ENCODE results near the gene EXOC3.
"Not testable (repeated sequence)": the region's sequence is repeated elsewhere in the genome, so short reads cannot be mapped to it uniquely, and the experiment has no call there.

Gene EXOC3

GRCh38 chr5:504326-505154 lies 61.6 kb downstream of the EXOC3 start:
- no peak for DNase-seq (ENCODE audit: low read depth)

- no peak for DNase-seq (ENCODE audit: low read depth)
Measured at GRCh38 chr5:505951-506525, 63.1 kb downstream of the EXOC3 start.

DNA sequence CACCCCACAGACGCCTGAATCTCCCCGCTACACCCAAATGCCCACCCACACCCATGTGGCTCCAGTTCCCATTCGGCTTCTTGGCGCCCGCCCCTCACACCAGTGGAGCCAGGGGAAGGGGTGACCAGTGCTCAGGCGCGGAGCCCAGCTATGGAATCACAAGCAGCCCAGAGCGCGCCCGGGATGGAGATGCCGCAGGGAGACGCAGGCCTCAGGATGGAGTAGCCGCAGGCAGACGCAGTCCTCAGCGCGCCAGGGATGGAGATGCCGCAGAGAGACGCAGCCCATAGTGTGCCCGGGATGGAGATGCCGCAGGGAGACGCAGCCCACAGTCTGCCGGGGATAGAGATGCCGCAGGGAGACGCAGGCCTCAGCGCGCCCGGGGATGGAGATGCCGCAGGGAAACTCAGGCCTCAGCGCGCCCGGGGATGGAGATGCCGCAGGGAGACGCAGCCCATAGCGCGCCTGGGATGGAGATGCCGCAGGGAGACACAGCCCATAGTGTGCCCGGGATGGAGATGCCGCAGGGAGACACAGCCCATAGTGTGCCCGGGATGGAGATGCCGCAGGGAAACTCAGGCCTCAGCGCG lies 65.1 kb downstream of the EXOC3 start:
- DNase-seq (ENCODE audit: low read depth): not testable (repeated sequence)

DNA sequence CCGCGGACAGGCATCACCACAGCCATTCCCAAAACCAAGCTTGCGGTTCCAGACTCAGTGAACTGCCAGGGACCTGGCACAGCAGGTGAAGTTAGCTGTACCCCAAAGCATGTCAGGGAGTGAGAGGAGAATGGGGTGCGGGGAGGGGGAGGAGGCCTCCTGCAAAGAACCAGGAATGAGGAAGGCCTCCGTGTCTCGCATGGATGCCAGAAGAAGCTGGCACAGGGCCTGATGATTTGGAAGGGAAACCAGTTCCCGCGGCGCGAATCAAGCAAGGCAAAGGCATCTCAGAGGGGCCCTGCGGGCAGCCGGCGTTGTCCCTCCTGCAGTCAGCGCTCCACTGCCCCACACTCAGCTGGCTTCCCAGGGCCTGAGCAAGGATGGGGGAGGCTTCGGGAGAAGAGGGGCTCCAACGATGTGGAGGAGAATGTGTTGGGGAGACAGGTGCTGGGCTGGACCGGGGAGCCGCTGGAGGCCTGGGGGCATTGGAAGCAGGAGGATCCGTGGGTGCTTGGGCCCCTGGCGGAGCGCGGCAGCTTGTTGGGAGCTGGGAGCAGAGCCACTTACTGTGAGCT lies 66.7 kb downstream of the EXOC3 start:
- no peak for DNase-seq (ENCODE audit: low read depth)

DNA sequence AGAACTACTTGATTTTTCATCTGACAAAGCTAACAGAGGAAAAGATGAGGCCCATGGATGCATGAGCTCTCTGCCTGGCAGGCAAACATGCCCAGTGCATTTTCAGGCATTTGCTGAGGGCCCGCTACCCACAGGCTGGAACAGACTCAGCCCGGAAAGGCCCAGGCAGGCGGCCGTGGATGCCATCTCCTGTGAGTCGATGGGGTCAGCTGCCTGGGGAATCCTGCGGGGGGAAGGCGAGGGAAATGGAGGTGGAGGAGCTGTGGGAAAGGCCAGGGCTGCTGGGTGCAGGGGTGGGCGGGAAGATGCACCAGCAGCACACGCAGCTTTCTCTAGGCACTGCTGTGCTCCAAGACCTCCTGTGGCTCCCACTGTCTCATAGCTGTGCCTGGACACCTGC lies 67.5 kb downstream of the EXOC3 start:
- DNase-seq (ENCODE audit: low read depth): no peak

GRCh38 chr5:511476-511875 lies 68.5 kb downstream of the EXOC3 start:
- DNase-seq (ENCODE audit: low read depth): no peak

DNA sequence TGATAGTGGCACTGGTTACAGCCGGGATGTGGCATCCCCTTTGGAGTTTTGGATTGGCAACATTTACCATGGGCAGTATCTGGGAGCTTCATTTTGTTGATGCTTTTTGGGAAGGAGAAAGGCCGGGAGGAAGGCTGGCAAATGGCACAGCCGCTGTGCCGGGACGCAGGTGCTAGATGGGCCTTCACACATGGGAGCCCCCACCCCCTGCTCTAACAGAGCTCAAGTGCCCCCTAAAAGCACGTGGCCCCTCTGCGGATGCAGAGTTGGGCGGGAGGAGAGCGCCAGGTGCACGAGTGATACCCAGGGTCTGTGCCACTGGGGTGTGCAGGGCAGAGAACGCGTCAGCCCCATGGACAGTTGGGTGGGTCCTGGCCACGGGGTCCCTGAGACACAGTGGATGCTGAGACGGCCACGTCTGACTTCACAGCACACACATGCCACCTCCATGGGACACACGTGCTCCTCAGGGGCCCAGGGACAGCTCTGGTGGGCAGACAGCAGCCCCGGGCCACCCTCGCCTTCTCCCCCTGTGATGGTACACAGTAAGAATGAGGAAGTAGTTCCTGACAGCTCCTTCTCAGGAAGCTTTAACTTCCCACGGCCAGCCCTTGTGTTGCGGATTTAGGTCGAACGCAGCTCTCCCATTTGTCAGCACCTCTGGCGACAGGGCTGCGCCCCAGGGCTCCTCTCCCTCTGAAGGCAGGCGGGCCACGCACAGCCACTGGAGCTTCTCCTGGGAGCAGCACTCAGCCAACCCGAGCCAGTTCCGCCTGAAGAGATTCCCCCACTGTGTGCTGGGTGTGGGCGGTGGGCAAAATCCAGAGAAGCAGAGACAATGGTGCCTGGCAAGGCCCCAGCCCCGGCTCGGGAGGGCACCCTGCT lies 70.5 kb downstream of the EXOC3 start:
- no peak for DNase-seq (ENCODE audit: low read depth)

- no peak for DNase-seq (ENCODE audit: low read depth)
Measured at GRCh38 chr5:514101-514485, 71.1 kb downstream of the EXOC3 start.

DNA sequence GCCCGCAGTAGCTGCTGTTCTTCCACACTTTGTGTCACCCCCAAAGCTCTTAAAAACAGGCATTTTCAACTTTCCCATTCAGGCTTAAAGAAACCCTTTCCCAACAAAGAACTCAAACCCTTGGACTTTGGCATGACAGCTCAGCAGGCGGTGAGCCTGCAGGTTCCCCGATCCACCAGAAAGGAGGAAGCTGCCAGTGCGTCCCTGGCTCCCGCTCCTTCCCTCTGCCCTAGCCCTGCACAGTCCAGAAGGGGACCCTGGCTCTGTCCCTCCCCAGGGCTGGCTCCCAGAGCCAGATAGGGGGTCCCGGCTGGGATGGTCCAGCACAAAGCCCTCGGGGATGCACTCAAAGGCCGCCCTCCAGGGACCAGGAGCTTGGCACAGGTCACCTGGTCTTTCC lies 71.7 kb downstream of the EXOC3 start:
- no peak for DNase-seq (ENCODE audit: low read depth)

- DNase-seq (ENCODE audit: low read depth): no peak
Measured at GRCh38 chr5:515273-515836, 72.4 kb downstream of the EXOC3 start.

DNA sequence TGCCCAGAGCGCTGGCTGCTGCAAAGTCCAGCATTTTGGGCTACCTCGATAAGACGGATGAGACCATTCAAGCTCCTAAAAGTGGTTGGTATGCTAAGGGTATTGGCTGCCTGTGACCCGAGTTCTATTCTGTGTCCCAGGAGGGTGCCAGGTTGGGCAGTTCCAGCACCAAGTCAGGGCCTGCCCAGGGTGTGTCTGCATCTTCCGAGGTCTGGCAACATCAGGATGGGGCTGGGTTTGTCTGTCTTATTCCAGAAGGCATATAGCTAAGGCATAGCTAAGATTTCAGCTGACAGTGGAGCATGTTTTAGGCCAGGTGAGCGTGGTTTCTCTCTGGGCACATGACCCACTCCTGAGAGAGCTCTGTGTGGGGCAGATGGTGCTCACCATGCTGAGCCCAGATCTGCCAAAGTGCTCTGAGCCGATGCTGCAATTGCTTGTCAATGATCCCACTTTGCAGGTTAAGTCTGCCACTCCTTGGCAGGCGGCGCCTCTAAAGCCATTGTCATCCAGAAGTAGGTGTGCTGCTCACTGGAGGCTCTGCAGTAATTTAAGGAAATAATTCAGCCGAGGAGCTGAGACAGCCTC lies 73.5 kb downstream of the EXOC3 start:
- no peak for DNase-seq (ENCODE audit: low read depth)
